IMR-90 (cell line): ENCODE results near the gene PTPRK. TPM values are rescaled to one million over a fixed set of nuclear protein-coding genes. Genes with fewer than 3 reads are reported as not detected.

Experiments used
- ATAC-seq: fragments of 200-7000 bp; cut with Tn5 transposase; 2 replicates; pipeline ENCODE4 v1.9.1; 2020; ENCODE audit warnings: low read depth, mild to moderate bottlenecking, moderate library complexity
- BruUV-seq: library from RNA; stranded (reverse); fragments of 400-500 nt; replicated peaks from 2 replicates; lab custom pipeline; 2021; lab: Mats Ljungman, UMichigan
- CTCF ChIA-PET: fragments of 300-600 bp; formaldehyde crosslinking; extraction: SDS; loops from one replicate; lab custom pipeline; 2021; ENCODE audit warnings: antibody characterized with exemption; lab: Yijun Ruan, JAX
- POLR2A ChIA-PET: fragments of 300-600 bp; sonication (Branson Sonifier 250); formaldehyde crosslinking; loops from one replicate; lab custom pipeline; 2022; ENCODE audit warnings: antibody characterized with exemption; ENCODE audit not compliant: unreplicated experiment; lab: Charles Lee
- DNase-seq: peaks from one replicate; pipeline ENCODE4 v3.0.0; 2013
- H2AFZ ChIP-seq: replicated peaks from 2 replicates; pipeline ENCODE3; 2013; ENCODE audit warnings: low read length, mild to moderate bottlenecking; ENCODE audit not compliant: poor library complexity
- H2AK5ac ChIP-seq: 2 replicates; pipeline ENCODE4 v1.6.1; 2013; ENCODE audit warnings: low read depth, low read length, inconsistent platforms
- H2AK9ac ChIP-seq: replicated peaks from 2 replicates; pipeline ENCODE3; 2013; ENCODE audit warnings: mild to moderate bottlenecking, low read depth, low read length, moderate library complexity; ENCODE audit not compliant: poor library complexity
- H2BK120ac ChIP-seq: 2 replicates; pipeline ENCODE4 v1.6.1; 2013; ENCODE audit warnings: low read depth, low read length, inconsistent platforms
- H2BK15ac ChIP-seq: 3 replicates; pipeline ENCODE4 v1.6.1; 2013; ENCODE audit warnings: low read depth, low read length, inconsistent platforms
- H2BK20ac ChIP-seq: 2 replicates; pipeline ENCODE4 v1.6.1; 2013; ENCODE audit warnings: low read depth, mild to moderate bottlenecking, inconsistent platforms, low read length, moderate library complexity
- H2BK5ac ChIP-seq: 2 replicates; pipeline ENCODE4 v1.6.1; 2013; ENCODE audit warnings: mild to moderate bottlenecking, low read depth, low read length, inconsistent platforms; ENCODE audit not compliant: poor library complexity, severe bottlenecking
- H3K14ac ChIP-seq: replicated peaks from 2 replicates; pipeline ENCODE4 v1.6.1; 2013; ENCODE audit warnings: low read depth, low read length, inconsistent platforms
- H3K18ac ChIP-seq: 2 replicates; pipeline ENCODE4 v1.6.1; 2013; ENCODE audit warnings: low read depth, low read length, control low read depth
- H3K23ac ChIP-seq: 2 replicates; pipeline ENCODE4 v1.6.1; 2013; ENCODE audit warnings: low read depth, low read length, inconsistent platforms
- H3K27ac ChIP-seq: 2 replicates; pipeline ENCODE4 v1.5.1; 2013; ENCODE audit warnings: mild to moderate bottlenecking, control low read depth, low read length; ENCODE audit not compliant: insufficient read depth
- H3K27me3 ChIP-seq: 2 replicates; pipeline ENCODE4 v1.6.1; 2013; ENCODE audit warnings: low read length; ENCODE audit not compliant: control insufficient read depth, insufficient read depth
- H3K36me3 ChIP-seq: 2 replicates; pipeline ENCODE4 v1.6.1; 2013; ENCODE audit warnings: low read length, mixed read lengths; ENCODE audit not compliant: control insufficient read depth, insufficient read depth
- H3K4ac ChIP-seq: 2 replicates; pipeline ENCODE4 v1.6.1; 2013; ENCODE audit warnings: low read depth, low read length, inconsistent platforms
- H3K4me1 ChIP-seq: 2 replicates; pipeline ENCODE4 v1.6.1; 2013; ENCODE audit warnings: low read length, mixed read lengths; ENCODE audit not compliant: control insufficient read depth, insufficient read depth
- H3K4me2 ChIP-seq: 2 replicates; pipeline ENCODE4 v1.6.1; 2013; ENCODE audit warnings: low read depth, mild to moderate bottlenecking, control low read depth, low read length, moderate library complexity
- H3K4me3 ChIP-seq: 2 replicates; pipeline ENCODE4 v1.5.1; 2013; ENCODE audit warnings: low read depth, mild to moderate bottlenecking, control low read depth, low read length, moderate library complexity; ENCODE audit not compliant: insufficient read depth
- H3K56ac ChIP-seq: 2 replicates; pipeline ENCODE4 v1.6.1; 2013; ENCODE audit warnings: low read length, inconsistent platforms; ENCODE audit not compliant: insufficient read depth; ENCODE audit errors: extremely low read depth
- H3K79me1 ChIP-seq, 2 experiments: 2 replicates each; pipeline ENCODE4 v1.6.1; 2013; ENCODE audit warnings: low read length in 2 of 2, inconsistent platforms in 1 of 2, low read depth in 1 of 2
- H3K9ac ChIP-seq: 2 replicates; pipeline ENCODE4 v1.6.1; 2013; ENCODE audit warnings: low read depth, low read length, control low read depth
- H3K9me1 ChIP-seq: 2 replicates; pipeline ENCODE4 v1.6.1; 2013; ENCODE audit warnings: low read length, inconsistent platforms; ENCODE audit not compliant: insufficient read depth
- H3K9me3 ChIP-seq: 2 replicates; pipeline ENCODE4 v1.6.1; 2013; ENCODE audit warnings: low read length; ENCODE audit not compliant: control insufficient read depth, insufficient read depth
- H4K20me1 ChIP-seq: 2 replicates; pipeline ENCODE4 v1.6.1; 2013; ENCODE audit warnings: low read length, inconsistent platforms; ENCODE audit not compliant: insufficient read depth
- H4K5ac ChIP-seq: 2 replicates; pipeline ENCODE4 v1.6.1; 2013; ENCODE audit warnings: mild to moderate bottlenecking, low read depth, low read length, control low read depth
- H4K8ac ChIP-seq, 2 experiments: 2 replicates each; pipeline ENCODE4 v1.6.1; 2013; ENCODE audit warnings: low read depth in 2 of 2, low read length in 2 of 2, control low read depth in 1 of 2, inconsistent platforms in 1 of 2
- H4K91ac ChIP-seq: 2 replicates; pipeline ENCODE4 v1.6.1; 2013; ENCODE audit warnings: low read depth, low read length, inconsistent platforms; ENCODE audit not compliant: insufficient read depth
- CEBPB ChIP-seq: IDR thresholded peaks from 2 replicates; pipeline ENCODE4 v1.6.1; 2012; ENCODE audit warnings: low read depth, low read length, improper control_type of control experiment
- FOS ChIP-seq: fragments of 150-350 bp; IDR thresholded peaks from 2 replicates; pipeline ENCODE4 v1.6.1; 2016; ENCODE audit warnings: low read depth, low read length
- POLR2A ChIP-seq: IDR thresholded peaks from 2 replicates; pipeline ENCODE4 v1.6.1; 2012; ENCODE audit warnings: mild to moderate bottlenecking, low read depth, low read length
- WGBS, 2 experiments: methylation state at CpG; one replicate each; pipeline versions ENCODE4 v1.1.5 to v1.1.7; 2013; ENCODE audit warnings: missing lambda C conversion rate in 2 of 2; ENCODE audit not compliant: insufficient read length in 1 of 2; ENCODE audit errors: extremely low coverage in 2 of 2; 5-methylcytosine and 5-hydroxymethylcytosine counted together
- dilution Hi-C: fragments of 300-500 bp; cut with HindIII; formaldehyde crosslinking; loops from one replicate; pipeline ENCODE4 v1.14.3; 2018; ENCODE audit warnings: low sequenced_read_pairs; ENCODE audit not compliant: unreplicated experiment
- in situ Hi-C: fragments of 300-500 bp; cut with MboI; formaldehyde crosslinking; loops from 3 replicates; pipeline ENCODE4 v1.14.3; 2019; ENCODE audit warnings: low sequenced_read_pairs, inconsistent platforms, mixed read lengths
- intact Hi-C: fragments of 100-400 bp; cut with micrococcal nuclease; formaldehyde crosslinking; loops from 2 replicates; pipeline ENCODE4 v1.10.0; 2022
- polyA plus RNA-seq, 3 experiments: library from polyadenylated mRNA; depleted of rRNA; stranded (reverse); fragments of >200 nt; gene quantifications; 2 replicates each; pipeline ENCODE4 v1.2.3, GENCODE V29; 2012; ENCODE audit warnings: low replicate concordance in 1 of 3
- total RNA-seq: library from RNA; depleted of rRNA; stranded (reverse); fragments of >200 nt; gene quantifications from 2 replicates; pipeline ENCODE4 v1.2.3, GENCODE V29; 2012

PTPRK gene
- total and polyA plus RNA-seq, 2 of the 4 experiments (the other 2 are of a cell fraction) = 18.0 to 80.8 TPM

DNA sequence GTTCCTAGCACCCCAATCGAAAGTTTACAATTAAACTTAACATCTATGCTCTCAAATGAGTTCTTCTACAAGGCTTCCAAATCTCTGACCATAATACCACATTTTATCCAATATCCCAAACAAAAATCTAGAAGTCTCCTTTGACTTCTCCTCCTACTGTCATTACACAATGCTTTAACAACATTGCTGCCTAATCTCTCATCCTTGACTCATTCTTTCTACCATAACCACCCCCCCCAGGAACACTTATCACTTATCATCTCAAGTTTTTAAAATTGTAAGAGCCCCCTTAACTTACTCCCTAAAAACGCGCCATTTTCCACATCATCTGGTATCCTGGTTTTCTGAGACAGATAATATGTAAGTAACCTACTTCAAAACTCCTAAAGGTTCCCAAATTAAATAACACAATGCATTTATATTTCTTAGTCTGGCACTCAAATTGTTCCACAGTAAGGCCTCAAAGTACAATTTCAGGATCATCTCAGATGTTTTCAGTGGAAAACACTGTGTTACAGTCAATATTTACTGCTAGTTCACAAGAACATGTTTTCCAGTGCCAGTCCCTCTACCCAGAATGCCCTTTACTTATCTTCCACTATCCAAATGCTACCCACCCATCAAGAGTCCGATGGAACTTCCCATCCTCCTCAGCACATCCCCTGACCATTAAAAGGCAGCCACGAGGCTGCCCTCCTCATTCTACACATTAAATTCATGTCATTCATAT is 311.4 kb downstream of the PTPRK start:
- Histone ChIP-seq H3K27ac (no peak overlapping the region), H3K18ac (peak overlapping the region; percentile 52; the same call in 1 of the 2 replicates), H3K23ac (no peak overlapping the region), H2BK5ac (peak overlapping the region; percentile 52), H2AK9ac (no peak overlapping the region), H3K9ac (no peak overlapping the region), H3K4me3 (no peak overlapping the region), H3K4me2 (peak overlapping the region; percentile 37; the same call in 1 of the 2 replicates), H3K79me1 (peaks cover 9 to 29% of the 10 kb centered on the region in 2 experiments), H3K4me1 (peaks cover 5% of the 10 kb centered on the region), H3K56ac (no peak overlapping the region), H4K5ac (no peak overlapping the region; the same call in 1 of the 2 replicates), H2AFZ (no peak overlapping the region), H4K91ac (no peak overlapping the region), H3K4ac (no peak overlapping the region; the same call in 1 of the 2 replicates), H4K8ac (no peak overlapping the region), H3K36me3 (peaks cover 1% of the 10 kb centered on the region; the same call in 1 of the 2 replicates), H2BK20ac (no peak overlapping the region), H2BK15ac (no peak overlapping the region), H3K9me3 (no peaks in the 10 kb centered on the region), H3K27me3 (no peaks in the 10 kb centered on the region), H2AK5ac (peak overlapping the region; percentile 38; the same call in 1 of the 2 replicates), H3K14ac (no peak overlapping the region), H4K20me1 (peaks cover 4% of the 10 kb centered on the region; the same call in 1 of the 2 replicates), H3K9me1 (0 out of 2 replicates have a peak, but pooled peaks cover 3% of the 10 kb centered on the region), H2BK120ac (no peak overlapping the region)
- TF ChIP-seq CEBPB (peak; percentile 90), POLR2A (no peak), FOS (0 out of 2 replicates have a peak, but pooled peaks have one; percentile 25)
- ChIA-PET CTCF (no interaction called here), POLR2A (no interaction called here)
- BruUV-seq = no TSS peak
- ATAC-seq (peak; percentile 43; the same call in 1 of the 2 replicates), DNase-seq (peak; percentile 70)
- 86% methylated on average over 1 of the region's 5 CpGs; no CpG with 5 or more reads in 1 of the 2 experiments for WGBS, 2 experiments
- intact Hi-C loops = no loop called here
- dilution Hi-C loops = no loop called here
- in situ Hi-C loops = no loop called here
